ENCODE results near the gene XK.

GRCh38 chrX:37697169-37697760 is 11.7 kb downstream of the XK start:
- TF ChIP-seq CTCF (IDR thresholded peaks at IDR 0.05) = no peak
- TF ChIP-seq EP300 (IDR thresholded peaks at IDR 0.05) = no peak
- no peak for TF ChIP-seq POLR2AphosphoS5 (IDR thresholded peaks at IDR 0.05)
